HepG2 (cell line): ENCODE data around the gene RTP4. TPM values are rescaled to one million over a fixed set of nuclear protein-coding genes. Genes with fewer than 3 reads are reported as not detected.

ENCODE experiments used
- ATAC-seq: fragments of 200-7000 bp; cut with Tn5 transposase; 3 replicates; pipeline ENCODE4 v1.9.1; 2020; ENCODE audit warnings: mild to moderate bottlenecking, moderate library complexity
- BruUV-seq: library from RNA; stranded (reverse); fragments of 400-500 nt; replicated peaks from 2 replicates; lab custom pipeline; 2021; lab: Mats Ljungman, UMichigan
- CTCF ChIA-PET: fragments of 300-600 bp; formaldehyde crosslinking; extraction: SDS; loops from one replicate; lab custom pipeline; 2021; ENCODE audit warnings: low total read pairs, inconsistent platforms, low intra/inter-chr PET ratio; lab: Yijun Ruan, JAX
- POLR2A ChIA-PET: fragments of 350-600 bp; sonication (Branson Sonifier 250); formaldehyde crosslinking; loops from one replicate; lab custom pipeline; 2020; ENCODE audit warnings: antibody characterized with exemption, inconsistent platforms; lab: Yijun Ruan, JAX
- DNase-seq: peaks from one replicate; pipeline ENCODE4 v3.0.0-alpha.2; 2015; ENCODE audit warnings: low spot score
- FAIRE-seq: peaks from 3 replicates; lab custom pipeline; 2011; peaks lifted over from hg19 to GRCh38; lab: Jason Lieb, UNC
- H2AFZ ChIP-seq: one replicate; pipeline ENCODE4 v1.6.1; 2011; ENCODE audit warnings: low read length, inconsistent platforms
- H3K27ac ChIP-seq: fragments of 300-600 bp; 3 replicates; pipeline ENCODE4 v1.8.0; 2011; ENCODE audit warnings: mixed run types, mild to moderate bottlenecking, mixed read lengths, low read length, inconsistent platforms; ENCODE audit not compliant: insufficient read depth; ENCODE audit errors: extremely low read length
- H3K27me3 ChIP-seq, 2 experiments: fragments of 200-600 bp in 1 of 2; 2 replicates in 1 of 2; 3 replicates in 1 of 2; pipeline versions ENCODE4 v1.6.0 to v1.8.0; 2011; ENCODE audit warnings: low read length in 2 of 2, mild to moderate bottlenecking in 2 of 2, moderate library complexity in 2 of 2, inconsistent platforms in 1 of 2; ENCODE audit not compliant: insufficient read depth in 2 of 2, control insufficient read depth in 1 of 2
- H3K36me3 ChIP-seq, 2 experiments: fragments of 200-600 bp in 1 of 2; replicated peaks in 1 of 2; 2 replicates in 1 of 2; 3 replicates in 1 of 2; pipeline versions ENCODE4 v1.5.1 to v1.8.0; 2011; ENCODE audit warnings: low read length in 2 of 2, inconsistent platforms in 1 of 2; ENCODE audit not compliant: insufficient read depth in 2 of 2, control insufficient read depth in 1 of 2
- H3K4me1 ChIP-seq: 2 replicates; pipeline ENCODE4 v1.5.1; 2012; ENCODE audit warnings: low read length, inconsistent platforms; ENCODE audit not compliant: insufficient read depth
- H3K4me2 ChIP-seq: 2 replicates; pipeline ENCODE4 v1.6.0; 2011; ENCODE audit warnings: low read depth, low read length, inconsistent platforms
- H3K4me3 ChIP-seq, 3 experiments: fragments of 200-600 bp in 1 of 3; sonication (generic), shearing (Covaris generic) in 1 of 3; replicated peaks in 1 of 3; 2 replicates each; pipeline ENCODE4 v1.5.1; 2011 to 2016; ENCODE audit warnings: low read length in 3 of 3, inconsistent platforms in 2 of 3, low read depth in 2 of 3, mild to moderate bottlenecking in 2 of 3, control low read depth in 1 of 3, mixed read lengths in 1 of 3; ENCODE audit not compliant: insufficient read depth in 1 of 3
- H3K79me2 ChIP-seq: one replicate; pipeline ENCODE4 v1.6.1; 2011; ENCODE audit warnings: low read length, inconsistent platforms; ENCODE audit not compliant: insufficient read depth
- H3K9ac ChIP-seq: 2 replicates; pipeline ENCODE4 v1.6.0; 2011; ENCODE audit warnings: mild to moderate bottlenecking, low read depth, low read length, inconsistent platforms; ENCODE audit not compliant: insufficient read depth
- H3K9me3 ChIP-seq: 2 replicates; pipeline ENCODE4 v1.5.1; 2012; ENCODE audit warnings: mild to moderate bottlenecking, low read length
- H4K20me1 ChIP-seq: 2 replicates; pipeline ENCODE4 v1.6.0; 2011; ENCODE audit warnings: inconsistent platforms, mild to moderate bottlenecking, low read length, moderate library complexity; ENCODE audit not compliant: insufficient read depth
- BHLHE40 ChIP-seq: IDR thresholded peaks from 2 replicates; pipeline ENCODE4 v1.6.1; 2011; ENCODE audit warnings: low read length, improper control_type of control experiment
- GABPA ChIP-seq, 2 experiments: IDR thresholded peaks; 2 replicates each; pipeline ENCODE4 v1.6.1; 2011 to 2016; ENCODE audit warnings: low read depth in 2 of 2, low read length in 1 of 2, missing biosample characterization in 1 of 2, missing genetic modification characterization in 1 of 2
- GABPB1 ChIP-seq: IDR thresholded peaks from 2 replicates; pipeline ENCODE4 v1.6.1; 2016; ENCODE audit warnings: mild to moderate bottlenecking, missing genetic modification reagents, moderate library complexity, missing compliant biosample characterization
- KLF9 ChIP-seq: IDR thresholded peaks from 2 replicates; pipeline ENCODE4 v1.6.1; 2016; ENCODE audit warnings: low read depth
- MXD4 ChIP-seq: IDR thresholded peaks from 2 replicates; pipeline ENCODE4 v1.6.1; 2016; ENCODE audit warnings: mild to moderate bottlenecking, missing biosample characterization, missing genetic modification reagents
- NCOA2 ChIP-seq: sonication (generic); formaldehyde crosslinking; IDR thresholded peaks from 2 replicates; pipeline ENCODE4 v1.8.0; 2022; ENCODE audit warnings: inconsistent platforms
- NFYC ChIP-seq: IDR thresholded peaks from 2 replicates; pipeline ENCODE4 v1.6.1; 2016; ENCODE audit warnings: missing genetic modification reagents, missing compliant biosample characterization
- ONECUT2 ChIP-seq: sonication (generic); formaldehyde crosslinking; IDR thresholded peaks from 2 replicates; pipeline ENCODE4 v1.4.0; 2020; ENCODE audit warnings: missing genetic modification reagents
- RFX1 ChIP-seq: fragments of 450-650 bp; IDR thresholded peaks from 2 replicates; pipeline ENCODE4 v1.6.1; 2017
- SRY ChIP-seq: sonication (generic); formaldehyde crosslinking; IDR thresholded peaks from 2 replicates; pipeline ENCODE4 v1.8.0; 2022; ENCODE audit warnings: mild to moderate bottlenecking, missing genetic modification reagents
- THAP11 ChIP-seq: IDR thresholded peaks from 2 replicates; pipeline ENCODE4 v1.6.1; 2016; ENCODE audit warnings: missing biosample characterization, missing genetic modification reagents
- ZBTB3 ChIP-seq: sonication (generic); formaldehyde crosslinking; IDR thresholded peaks from 2 replicates; pipeline ENCODE4 v1.4.0; 2020; ENCODE audit warnings: low read depth, mild to moderate bottlenecking, moderate library complexity, missing genetic modification reagents, borderline replicate concordance
- ZFY ChIP-seq: sonication (generic); formaldehyde crosslinking; IDR thresholded peaks from 2 replicates; pipeline ENCODE4 v1.4.0; 2020; ENCODE audit warnings: missing genetic modification reagents
- ZNF777 ChIP-seq: sonication (generic); formaldehyde crosslinking; IDR thresholded peaks from 2 replicates; pipeline ENCODE4 v1.4.0; 2020; ENCODE audit warnings: missing genetic modification reagents
- WGBS: methylation state at CpG from one replicate; pipeline ENCODE4 v1.1.6; 2017; ENCODE audit warnings: low lambda C conversion rate; 5-methylcytosine and 5-hydroxymethylcytosine counted together
- in situ Hi-C: cut with HindIII; loops from 2 replicates; pipeline ENCODE4 v1.10.0; 2017; ENCODE audit warnings: low pct_unique_long_range_greater_than_20kb; ENCODE audit not compliant: extremely low pct_ligation_motif_present
- intact Hi-C: fragments of 100-400 bp; cut with micrococcal nuclease; formaldehyde crosslinking; loops from one replicate; pipeline ENCODE4 v1.10.0; 2022; ENCODE audit not compliant: unreplicated experiment
- polyA plus RNA-seq, 8 experiments: library from polyadenylated mRNA; depleted of rRNA in 3 of 8; stranded (reverse) in 7 of 8; unstranded in 1 of 8; fragments of >200 nt; fragmentation: Illumina TruSeq in 4 of 8; extraction: Trizol in 4 of 8; gene quantifications; 2 replicates each; pipeline versions ENCODE4 v1.2.1 to v1.2.3, GENCODE V29; 2011 to 2016; ENCODE audit warnings: low read depth in 4 of 8, missing spikeins in 1 of 8, mixed read lengths in 1 of 8; ENCODE audit not compliant: insufficient read depth in 1 of 8
- total RNA-seq, 5 experiments: library from RNA; depleted of rRNA; stranded (reverse); fragments of >200 nt; fragmentation: Illumina TruSeq; extraction: Trizol; gene quantifications; 2 replicates each; pipeline ENCODE4 v1.2.3, GENCODE V29; 2016; ENCODE audit warnings: low read depth in 1 of 5
- TF ChIP-seq, protein P1 (sequence below): sonication (generic); formaldehyde crosslinking; IDR thresholded peaks from 2 replicates; pipeline ENCODE4 v1.4.0; 2020; ENCODE audit warnings: low read depth, mild to moderate bottlenecking, missing genetic modification reagents
- TF ChIP-seq, protein P2 (sequence below): sonication (generic); formaldehyde crosslinking; IDR thresholded peaks from 2 replicates; pipeline ENCODE4 v1.5.0; 2020; ENCODE audit warnings: missing genetic modification reagents
- TF ChIP-seq, protein P3 (sequence below): sonication (generic); formaldehyde crosslinking; IDR thresholded peaks from 2 replicates; pipeline ENCODE4 v1.5.0; 2020; ENCODE audit warnings: missing genetic modification reagents
- TF ChIP-seq, protein P4 (sequence below): sonication (generic); formaldehyde crosslinking; IDR thresholded peaks from 2 replicates; pipeline ENCODE4 v1.8.0; 2023; ENCODE audit warnings: mild to moderate bottlenecking, missing genetic modification reagents

RTP4 gene
- total and polyA plus RNA-seq, 2 of the 13 experiments (the other 11 are each of a cell fraction or from before 2014, with no cell fraction given) = 0.11 to 0.62 TPM

DNA sequence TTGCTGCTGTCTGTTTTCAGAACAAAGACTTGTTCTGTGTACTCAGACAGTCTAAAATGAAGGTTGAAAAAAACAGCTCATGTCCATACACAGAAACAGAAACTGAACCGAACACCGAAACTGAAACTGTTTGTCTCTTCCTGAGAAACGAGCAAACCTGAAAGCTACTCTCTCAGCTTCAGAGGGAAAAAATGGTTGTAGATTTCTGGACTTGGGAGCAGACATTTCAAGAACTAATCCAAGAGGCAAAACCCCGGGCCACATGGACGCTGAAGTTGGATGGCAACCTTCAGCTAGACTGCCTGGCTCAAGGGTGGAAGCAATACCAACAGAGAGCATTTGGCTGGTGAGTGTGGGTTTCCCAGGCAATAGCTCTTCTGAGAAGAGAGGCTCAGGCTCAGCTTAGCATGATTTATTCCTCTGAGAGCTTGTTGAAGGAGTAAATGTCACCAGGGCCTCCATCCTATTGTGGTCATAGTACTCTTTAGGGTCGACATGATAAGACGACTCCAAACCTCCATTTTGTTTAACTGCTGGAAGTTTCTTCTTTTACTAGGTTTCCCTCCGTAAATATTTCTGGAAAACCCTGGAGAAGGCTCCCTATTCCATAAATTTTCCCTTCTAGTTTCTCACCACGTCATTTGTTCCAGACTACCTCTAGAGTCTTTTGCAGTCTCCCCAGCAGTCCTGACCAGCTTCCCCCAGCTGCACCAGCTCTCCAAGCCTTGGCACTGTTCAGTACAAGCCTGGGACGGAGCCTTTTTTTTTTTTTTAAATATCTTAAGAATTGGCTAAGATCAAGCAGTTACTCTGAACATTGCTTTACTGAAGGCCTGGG, at the start of gene RTP4 (continued):
- TF ChIP-seq, protein P1, sequence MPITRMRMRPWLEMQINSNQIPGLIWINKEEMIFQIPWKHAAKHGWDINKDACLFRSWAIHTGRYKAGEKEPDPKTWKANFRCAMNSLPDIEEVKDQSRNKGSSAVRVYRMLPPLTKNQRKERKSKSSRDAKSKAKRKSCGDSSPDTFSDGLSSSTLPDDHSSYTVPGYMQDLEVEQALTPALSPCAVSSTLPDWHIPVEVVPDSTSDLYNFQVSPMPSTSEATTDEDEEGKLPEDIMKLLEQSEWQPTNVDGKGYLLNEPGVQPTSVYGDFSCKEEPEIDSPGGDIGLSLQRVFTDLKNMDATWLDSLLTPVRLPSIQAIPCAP (CRISPR knock-in tag) = peak; percentile 72; the same call in 1 of the 2 replicates
- no peak for TF ChIP-seq THAP11 (CRISPR knock-in tag)

- CTCF ChIA-PET = interaction anchor here (2.3 to 4.0 kb wide), 3 partner anchors 99 to 395 kb away, joined by 15 to 71 read pairs (median 21); no protein-coding TSS in a partner anchor
- Histone ChIP-seq H3K9me3 (no peaks in the 10 kb centered on the region), H3K4me2 (peak overlapping the region; percentile 51), H3K36me3 (no peaks in the 10 kb centered on the region), H3K4me1 (no peaks in the 10 kb centered on the region), H3K9ac (no peak overlapping the region), H3K79me2 (no peaks in the 10 kb centered on the region), H2AFZ (no peak overlapping the region), H3K4me3 (no peak overlapping the region), H3K27me3 (0 out of 5 replicates have a peak, but pooled peaks cover 0 to 5% of the 10 kb centered on the region in 2 experiments), H3K27ac (no peak overlapping the region), H4K20me1 (no peaks in the 10 kb centered on the region)
- ATAC-seq = peak; percentile 70
- in situ Hi-C loops = loop anchor here (5.0 to 10.0 kb wide), 2 partner anchors 358 to 396 kb away; no protein-coding TSS in a partner anchor
- intact Hi-C loops = loop anchor here (1.0 to 2.0 kb wide), 5 partner anchors 99 to 1914 kb away; no protein-coding TSS in a partner anchor
- 16% methylated on average over 12 of the region's 13 CpGs for WGBS
- POLR2A ChIA-PET = interaction anchor here (1.3 kb wide), 1 partner anchor 361 kb away, joined by 5 read pairs; no protein-coding TSS in a partner anchor
- peak; percentile 35 for DNase-seq
- peak; percentile 74 for FAIRE-seq
- BruUV-seq = no TSS peak
- TF ChIP-seq ONECUT2 = no peak
- TF ChIP-seq GABPB1 = peak; percentile 44; the same call in 1 of the 2 replicates
- TF ChIP-seq, protein P2, sequence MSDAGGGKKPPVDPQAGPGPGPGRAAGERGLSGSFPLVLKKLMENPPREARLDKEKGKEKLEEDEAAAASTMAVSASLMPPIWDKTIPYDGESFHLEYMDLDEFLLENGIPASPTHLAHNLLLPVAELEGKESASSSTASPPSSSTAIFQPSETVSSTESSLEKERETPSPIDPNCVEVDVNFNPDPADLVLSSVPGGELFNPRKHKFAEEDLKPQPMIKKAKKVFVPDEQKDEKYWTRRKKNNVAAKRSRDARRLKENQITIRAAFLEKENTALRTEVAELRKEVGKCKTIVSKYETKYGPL (CRISPR knock-in tag) = no peak
- TF ChIP-seq THAP11 (CRISPR knock-in tag) = peak; percentile 29; the same call in 1 of the 2 replicates
- TF ChIP-seq, protein P3, sequence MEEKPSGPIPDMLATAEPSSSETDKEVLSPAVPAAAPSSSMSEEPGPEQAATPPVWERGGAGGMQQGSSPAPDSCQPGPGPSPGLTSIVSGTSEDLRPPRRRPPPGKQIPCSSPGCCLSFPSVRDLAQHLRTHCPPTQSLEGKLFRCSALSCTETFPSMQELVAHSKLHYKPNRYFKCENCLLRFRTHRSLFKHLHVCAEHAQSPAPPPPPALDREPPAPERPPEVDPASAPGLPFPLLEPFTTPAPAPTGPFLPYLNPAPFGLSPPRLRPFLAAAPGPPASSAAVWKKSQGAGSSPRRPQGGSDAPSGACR (CRISPR knock-in tag) = no peak
- TF ChIP-seq MXD4 (CRISPR knock-in tag) = no peak
- TF ChIP-seq, protein P4, sequence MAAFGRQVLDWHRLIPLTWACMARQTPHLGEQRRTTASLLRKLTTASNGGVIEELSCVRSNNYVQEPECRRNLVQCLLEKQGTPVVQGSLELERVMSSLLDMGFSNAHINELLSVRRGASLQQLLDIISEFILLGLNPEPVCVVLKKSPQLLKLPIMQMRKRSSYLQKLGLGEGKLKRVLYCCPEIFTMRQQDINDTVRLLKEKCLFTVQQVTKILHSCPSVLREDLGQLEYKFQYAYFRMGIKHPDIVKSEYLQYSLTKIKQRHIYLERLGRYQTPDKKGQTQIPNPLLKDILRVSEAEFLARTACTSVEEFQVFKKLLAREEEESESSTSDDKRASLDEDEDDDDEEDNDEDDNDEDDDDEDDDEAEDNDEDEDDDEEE (CRISPR knock-in tag) = 0 out of 2 replicates have a peak, but pooled peaks have one; percentile 23
- no peak for TF ChIP-seq ZNF777 (CRISPR knock-in tag)
- TF ChIP-seq GABPA (IDR thresholded peaks at IDR 0.05; ENCODE audit: low read depth, low read length) = no peak
- TF ChIP-seq GABPA (CRISPR knock-in tag; IDR thresholded peaks at IDR 0.05; ENCODE audit: low read depth) = peak; percentile 60
- no peak for TF ChIP-seq SRY (CRISPR knock-in tag)
- TF ChIP-seq ZBTB3 = no peak
- no peak for TF ChIP-seq KLF9
- TF ChIP-seq NCOA2 = no peak
- TF ChIP-seq ZFY = no peak
- no peak for TF ChIP-seq NFYC (CRISPR knock-in tag)
- no peak for TF ChIP-seq RFX1
- TF ChIP-seq BHLHE40 = no peak
These were observed 49.2 kb upstream of the RTP4 start for GRCh38 chr3:187318819-187319616.
